HFFc6 (cell line): ENCODE results near the gene TNFRSF18. TPM values are rescaled to one million over a fixed set of nuclear protein-coding genes. Genes with fewer than 3 reads are reported as not detected.

Experiments used
- DNase-seq: peaks from one replicate; pipeline ENCODE4 v3.0.0-alpha.2; 2018
- H3K27ac Mint-ChIP-seq: 2 replicates; pipeline ENCODE4 v1.8.0; 2020; ENCODE audit warnings: mild to moderate bottlenecking, mixed read lengths
- H3K27me3 Mint-ChIP-seq: 2 replicates; pipeline ENCODE4 v1.8.0; 2021; ENCODE audit warnings: mild to moderate bottlenecking, moderate library complexity, mixed read lengths; ENCODE audit not compliant: insufficient read depth
- H3K36me3 Mint-ChIP-seq: 2 replicates; pipeline ENCODE4 v1.8.0; 2021; ENCODE audit warnings: low read depth, mixed read lengths
- H3K4me1 Mint-ChIP-seq: 2 replicates; pipeline ENCODE4 v1.8.0; 2020; ENCODE audit warnings: low read depth, mixed read lengths
- H3K4me3 Mint-ChIP-seq: 2 replicates; pipeline ENCODE4 v1.8.0; 2020; ENCODE audit warnings: mild to moderate bottlenecking, moderate library complexity, mixed read lengths
- H3K9me3 Mint-ChIP-seq: 2 replicates; pipeline ENCODE4 v1.8.0; 2020; ENCODE audit warnings: mild to moderate bottlenecking, mixed read lengths
- total RNA-seq, 6 experiments: library from RNA; stranded (reverse); fragmentation: NEBNext Ultra II Directional; extraction: Animal tissue kit (Norgen Biotek cat#: 25700); gene quantifications; 2 replicates in 1 of 6; 3 replicates in 5 of 6; pipeline ENCODE4 v1.2.3, GENCODE V29; 2021
- TF ChIP-seq, protein P1 (sequence below): fragments of 200-600 bp; sonication (generic); IDR thresholded peaks from 2 replicates; pipeline ENCODE4 v1.5.0; 2021; ENCODE audit warnings: antibody characterized with exemption, mild to moderate bottlenecking

Gene TNFRSF18
- total RNA-seq, 6 experiments from 2014 or later: not detected

DNA sequence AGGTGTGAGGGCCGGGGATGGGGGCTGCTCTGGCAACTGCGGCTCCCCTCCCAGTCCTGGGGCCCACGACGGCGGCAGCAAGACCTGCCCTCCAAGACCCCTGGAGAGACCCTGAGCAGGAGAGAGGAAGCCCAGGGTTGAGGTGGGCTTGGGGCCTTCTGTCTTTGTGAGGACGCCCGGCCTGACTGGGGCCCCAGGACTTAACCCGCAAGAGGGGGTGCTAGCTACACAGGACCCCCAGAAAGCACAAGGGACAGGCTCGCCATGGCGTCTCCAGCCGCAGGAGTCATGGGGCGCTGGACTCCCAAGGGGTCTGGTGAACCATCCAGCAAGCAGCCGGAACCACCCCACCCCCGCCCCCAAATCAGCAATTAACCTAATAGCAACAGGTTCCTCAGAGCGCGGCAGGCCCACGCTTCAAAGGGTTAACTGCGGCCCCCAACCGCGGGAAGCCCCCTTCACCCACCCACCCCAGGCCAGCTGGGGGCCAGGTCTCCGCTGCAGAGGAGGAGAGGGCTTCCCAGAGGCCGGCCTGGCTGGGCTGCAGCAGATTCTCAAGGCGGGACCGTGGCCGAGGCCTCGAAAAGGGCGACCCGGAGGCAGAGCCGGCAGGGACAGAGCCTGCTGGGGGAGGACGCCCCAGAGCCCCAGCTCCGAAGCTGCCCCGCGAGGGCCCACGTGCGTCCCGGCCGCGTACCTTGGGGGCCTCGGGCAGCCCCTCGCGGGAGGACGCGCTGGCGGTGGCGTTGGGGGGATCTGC, 39.6 kb upstream of the TNFRSF18 start:
- Mint-ChIP-seq H3K27ac (no peak overlapping the region), H3K4me3 (no peak overlapping the region), H3K4me1 (no peaks in the 10 kb centered on the region), H3K27me3 (peaks cover under 1% of the 10 kb centered on the region; the same call in 1 of the 2 replicates), H3K9me3 (no peaks in the 10 kb centered on the region), H3K36me3 (no peaks in the 10 kb centered on the region)
- TF ChIP-seq, protein P1, sequence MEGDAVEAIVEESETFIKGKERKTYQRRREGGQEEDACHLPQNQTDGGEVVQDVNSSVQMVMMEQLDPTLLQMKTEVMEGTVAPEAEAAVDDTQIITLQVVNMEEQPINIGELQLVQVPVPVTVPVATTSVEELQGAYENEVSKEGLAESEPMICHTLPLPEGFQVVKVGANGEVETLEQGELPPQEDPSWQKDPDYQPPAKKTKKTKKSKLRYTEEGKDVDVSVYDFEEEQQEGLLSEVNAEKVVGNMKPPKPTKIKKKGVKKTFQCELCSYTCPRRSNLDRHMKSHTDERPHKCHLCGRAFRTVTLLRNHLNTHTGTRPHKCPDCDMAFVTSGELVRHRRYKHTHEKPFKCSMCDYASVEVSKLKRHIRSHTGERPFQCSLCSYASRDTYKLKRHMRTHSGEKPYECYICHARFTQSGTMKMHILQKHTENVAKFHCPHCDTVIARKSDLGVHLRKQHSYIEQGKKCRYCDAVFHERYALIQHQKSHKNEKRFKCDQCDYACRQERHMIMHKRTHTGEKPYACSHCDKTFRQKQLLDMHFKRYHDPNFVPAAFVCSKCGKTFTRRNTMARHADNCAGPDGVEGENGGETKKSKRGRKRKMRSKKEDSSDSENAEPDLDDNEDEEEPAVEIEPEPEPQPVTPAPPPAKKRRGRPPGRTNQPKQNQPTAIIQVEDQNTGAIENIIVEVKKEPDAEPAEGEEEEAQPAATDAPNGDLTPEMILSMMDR: no peak
- no peak for DNase-seq

DNA sequence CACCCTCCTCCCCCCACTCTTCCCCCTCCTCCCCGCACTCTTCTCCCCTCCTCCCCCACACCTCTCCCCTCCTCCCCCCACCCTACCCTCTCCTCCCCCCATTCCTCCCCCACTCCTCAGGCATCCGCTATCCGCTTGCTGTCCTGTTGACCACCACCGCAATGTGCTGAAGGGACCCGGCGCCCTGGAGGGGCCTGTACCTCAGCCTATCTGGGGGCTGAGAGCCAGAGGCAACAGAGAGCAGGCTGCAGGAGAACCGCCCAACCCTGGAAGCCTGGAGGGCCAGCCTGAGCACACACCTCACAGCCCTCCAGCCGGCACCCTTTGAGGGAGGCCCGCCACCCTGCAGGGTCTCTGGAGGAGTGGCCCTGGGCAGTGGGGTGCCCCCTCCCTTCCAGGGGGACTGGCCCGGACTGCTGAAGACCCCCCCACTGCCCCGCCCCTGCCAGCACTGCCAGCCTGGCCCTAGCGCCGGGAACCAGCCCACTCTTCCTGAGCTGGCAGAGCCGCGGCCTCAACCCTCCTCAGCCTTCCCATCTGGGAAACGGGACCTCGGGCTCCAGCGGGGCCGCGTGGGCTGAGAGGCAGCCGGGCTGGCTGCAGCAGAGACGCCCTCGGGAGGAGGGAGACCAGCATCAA, 38.9 kb upstream of the TNFRSF18 start:
- no peak for DNase-seq
- Mint-ChIP-seq H3K27me3 (peaks cover 2% of the 10 kb centered on the region; the same call in 1 of the 2 replicates), H3K36me3 (no peaks in the 10 kb centered on the region), H3K9me3 (no peaks in the 10 kb centered on the region), H3K27ac (no peak overlapping the region), H3K4me1 (no peaks in the 10 kb centered on the region), H3K4me3 (no peak overlapping the region)
- TF ChIP-seq, protein P1: no peak

DNA sequence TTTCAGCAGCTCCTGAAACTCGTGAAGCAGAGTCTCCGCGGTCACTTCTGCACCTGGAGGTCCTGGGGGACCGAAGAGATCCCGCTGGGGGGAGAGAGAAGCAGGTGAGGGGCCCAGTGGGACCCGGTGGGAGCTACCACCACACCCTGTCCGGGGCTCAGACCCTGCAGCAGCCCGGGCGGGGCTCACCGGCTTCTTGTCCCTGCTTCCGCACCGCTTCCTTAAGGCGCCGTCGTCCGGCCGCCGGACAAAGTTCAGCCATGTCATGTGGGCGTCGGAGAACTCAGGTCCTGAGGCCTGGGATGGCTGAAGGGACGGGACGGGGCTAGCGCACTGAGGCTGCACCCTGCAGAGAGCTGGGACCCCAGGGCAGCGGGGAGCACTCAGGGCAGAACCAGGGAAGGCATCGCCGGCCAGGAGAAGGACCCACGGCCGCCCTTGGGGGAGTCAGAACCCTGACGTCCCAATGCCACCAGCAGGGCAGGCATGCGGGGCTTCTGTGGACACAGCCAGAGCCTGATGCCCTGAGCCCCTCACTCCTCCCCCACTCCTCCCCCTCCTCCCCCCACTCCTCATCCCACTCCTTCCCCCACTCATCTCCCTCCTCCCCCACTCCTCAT, 37.9 kb upstream of the TNFRSF18 start:
- Mint-ChIP-seq H3K36me3 (no peaks in the 10 kb centered on the region), H3K4me3 (no peak overlapping the region), H3K27me3 (peaks cover 4% of the 10 kb centered on the region), H3K27ac (no peak overlapping the region), H3K4me1 (no peaks in the 10 kb centered on the region), H3K9me3 (no peaks in the 10 kb centered on the region)
- TF ChIP-seq, protein P1: no peak
- no peak for DNase-seq

DNA sequence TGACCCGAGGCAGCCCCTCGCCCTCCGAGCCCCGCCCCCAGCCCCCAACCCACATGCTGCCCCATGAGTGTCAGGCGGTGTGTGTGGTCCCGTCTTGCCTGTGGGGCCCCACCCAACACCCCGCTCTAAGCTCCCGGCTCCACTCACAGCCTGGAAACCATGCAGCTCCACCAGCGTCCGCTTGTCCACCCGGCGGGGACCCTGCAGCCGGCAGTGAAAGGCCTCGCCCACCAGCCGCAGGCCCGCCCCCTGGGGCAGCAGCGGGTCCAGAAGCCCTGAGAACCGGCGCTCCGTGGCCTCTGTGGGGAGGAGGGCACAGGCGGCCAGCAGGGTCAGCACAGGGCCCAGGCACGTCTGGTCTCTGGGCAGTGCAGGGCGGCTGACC, 37.4 kb upstream of the TNFRSF18 start:
- Mint-ChIP-seq H3K36me3 (no peaks in the 10 kb centered on the region), H3K4me3 (no peak overlapping the region), H3K9me3 (no peaks in the 10 kb centered on the region), H3K4me1 (no peaks in the 10 kb centered on the region), H3K27me3 (peaks cover 4% of the 10 kb centered on the region), H3K27ac (no peak overlapping the region)
- TF ChIP-seq, protein P1: no peak
- DNase-seq: no peak

DNA sequence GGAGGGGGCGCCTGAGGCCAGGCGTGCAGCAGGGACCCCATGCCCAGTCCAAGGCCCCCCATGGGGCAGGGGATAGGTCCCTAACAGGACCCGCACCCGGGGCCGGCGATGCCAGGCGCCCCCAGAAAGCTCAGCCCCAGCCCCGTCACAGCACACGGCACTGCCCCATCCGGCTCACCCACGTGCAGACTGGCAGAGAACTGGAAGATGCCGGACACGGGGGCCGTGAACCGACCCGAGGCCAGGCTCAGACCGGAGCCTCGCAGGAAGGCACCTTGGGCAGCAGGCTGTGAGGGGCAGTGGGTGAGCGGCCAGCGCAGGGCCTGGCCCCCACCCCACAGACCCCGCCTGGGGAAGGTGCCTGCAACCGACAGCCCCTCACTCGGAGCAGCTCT, 36.9 kb upstream of the TNFRSF18 start:
- peaks cover 4% of the 10 kb centered on the region for H3K27me3 Mint-ChIP-seq
- no peak for DNase-seq
- TF ChIP-seq, protein P1: no peak
- H3K4me1 Mint-ChIP-seq: no peaks in the 10 kb centered on the region
- H3K4me3 Mint-ChIP-seq: no peak overlapping the region
- H3K9me3 Mint-ChIP-seq: no peaks in the 10 kb centered on the region
- no peak overlapping the region for H3K27ac Mint-ChIP-seq
- H3K36me3 Mint-ChIP-seq: no peaks in the 10 kb centered on the region
